Stimulated activated naive CD8-positive, alpha-beta T cell treated with anti-CD3 and anti-CD28 coated beads, Interleukin-15, Interleukin-2, amounts not matched to agents 100 ng/mL and 50 ng/mL, for 24 hours (primary cell): ENCODE results near the gene BCAS1.

Experiments used
- H3K27ac Mint-ChIP-seq: one replicate; pipeline ENCODE4 v1.8.0; 2021; ENCODE audit warnings: mild to moderate bottlenecking, mixed read lengths
- H3K27me3 Mint-ChIP-seq: one replicate; pipeline ENCODE4 v1.8.0; 2021; ENCODE audit warnings: mixed read lengths
- H3K36me3 Mint-ChIP-seq: one replicate; pipeline ENCODE4 v1.8.0; 2021; ENCODE audit warnings: low read depth, mixed read lengths
- H3K4me1 Mint-ChIP-seq: one replicate; pipeline ENCODE4 v1.8.0; 2021; ENCODE audit warnings: low read depth, mixed read lengths
- H3K4me3 Mint-ChIP-seq: one replicate; pipeline ENCODE4 v1.8.0; 2021; ENCODE audit warnings: mild to moderate bottlenecking, mixed read lengths
- H3K9me3 Mint-ChIP-seq: one replicate; pipeline ENCODE4 v1.8.0; 2021; ENCODE audit warnings: mixed read lengths

BCAS1 gene

DNA sequence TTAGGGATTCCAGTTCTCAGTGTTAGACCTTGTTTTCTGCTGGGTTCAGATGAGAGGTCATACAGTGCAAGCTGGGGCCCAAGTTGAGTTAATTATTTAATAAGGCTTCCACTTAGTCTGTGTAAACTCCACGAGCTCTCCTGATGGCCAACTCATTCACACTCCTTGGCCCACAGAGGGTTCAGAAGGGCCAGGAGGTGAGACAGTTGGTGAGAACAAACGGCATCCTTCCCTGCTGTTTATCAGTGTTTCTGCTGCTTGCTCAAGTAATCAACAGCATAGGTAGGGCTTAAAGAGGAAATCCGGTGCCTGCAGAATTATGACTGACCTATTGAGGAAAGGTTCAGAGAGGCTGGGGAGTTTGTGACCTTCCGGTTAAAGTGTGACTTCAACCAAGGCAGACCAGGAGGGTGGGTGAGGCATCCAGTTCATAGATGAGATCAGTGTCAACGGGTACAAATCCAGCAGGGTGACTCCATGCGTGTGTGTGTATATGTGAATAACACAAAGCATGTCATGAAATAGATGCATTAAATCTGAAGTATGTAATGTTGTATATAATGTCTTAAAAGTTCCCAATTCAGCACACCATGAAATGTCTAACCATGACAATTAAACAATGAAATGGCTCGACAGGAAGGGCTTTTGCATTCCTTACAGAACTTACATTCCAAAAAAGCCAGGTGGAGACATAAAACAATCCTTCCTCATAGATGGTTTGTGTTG, 37.4 kb upstream of the BCAS1 start:
- Mint-ChIP-seq H3K9me3 (no peaks in the 10 kb centered on the region), H3K27ac (no peak overlapping the region), H3K4me1 (no peaks in the 10 kb centered on the region), H3K27me3 (no peaks in the 10 kb centered on the region), H3K36me3 (no peaks in the 10 kb centered on the region), H3K4me3 (no peak overlapping the region)

DNA sequence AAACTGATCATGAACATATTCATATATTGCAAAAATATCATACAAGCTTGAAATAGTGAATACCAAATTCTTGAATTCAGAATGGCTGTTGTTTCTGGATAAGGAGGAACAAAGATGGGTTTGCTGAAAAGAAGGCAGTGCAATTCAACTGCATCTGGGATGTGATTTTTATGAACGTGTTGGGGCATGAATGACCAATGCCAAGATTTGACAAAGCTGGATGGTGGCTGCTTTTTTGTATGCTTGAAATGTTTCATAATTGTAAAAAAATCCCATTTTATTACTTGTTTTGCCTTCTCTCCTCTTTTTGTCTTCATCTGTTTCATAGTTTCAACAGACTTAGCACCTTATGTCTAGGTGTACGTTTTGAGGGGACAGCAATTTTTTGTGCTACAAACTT, 36.8 kb upstream of the BCAS1 start:
- Mint-ChIP-seq H3K9me3 (no peaks in the 10 kb centered on the region), H3K4me1 (no peaks in the 10 kb centered on the region), H3K27me3 (no peaks in the 10 kb centered on the region), H3K27ac (no peak overlapping the region), H3K4me3 (no peak overlapping the region), H3K36me3 (no peaks in the 10 kb centered on the region)

- H3K27ac Mint-ChIP-seq, result no peak overlapping the region
- H3K4me3 Mint-ChIP-seq, result no peak overlapping the region
- H3K36me3 Mint-ChIP-seq, result no peaks in the 10 kb centered on the region
- H3K27me3 Mint-ChIP-seq, result no peaks in the 10 kb centered on the region
- no peaks in the 10 kb centered on the region for H3K4me1 Mint-ChIP-seq
- H3K9me3 Mint-ChIP-seq, result no peaks in the 10 kb centered on the region
These were observed 35.8 kb upstream of the BCAS1 start for GRCh38 chr20:54106162-54106561.

DNA sequence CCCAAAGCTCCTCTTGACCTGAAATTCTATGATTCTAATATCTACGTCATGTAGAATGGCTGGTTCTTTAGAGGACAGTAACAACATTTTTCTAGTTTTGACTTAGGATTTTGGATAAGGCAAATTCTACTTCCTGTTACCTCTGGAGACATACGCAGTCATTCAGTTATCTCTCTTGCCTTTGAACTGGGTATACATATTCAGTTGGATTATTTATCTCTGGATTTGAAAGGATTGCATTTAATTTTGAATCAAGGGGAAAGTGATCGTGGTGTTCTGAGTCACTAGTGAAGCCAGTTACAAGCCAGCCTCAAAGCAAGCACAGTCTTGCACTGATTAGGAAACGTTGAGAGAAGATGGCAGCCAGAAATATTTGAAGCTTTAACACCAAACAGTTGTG, 35.3 kb upstream of the BCAS1 start:
- Mint-ChIP-seq H3K27ac (no peak overlapping the region), H3K4me3 (no peak overlapping the region), H3K4me1 (no peaks in the 10 kb centered on the region), H3K9me3 (no peaks in the 10 kb centered on the region), H3K27me3 (no peaks in the 10 kb centered on the region), H3K36me3 (no peaks in the 10 kb centered on the region)

GRCh38 chr20:54104781-54105180, 34.4 kb upstream of the BCAS1 start:
- Mint-ChIP-seq H3K4me1 (no peaks in the 10 kb centered on the region), H3K9me3 (no peaks in the 10 kb centered on the region), H3K36me3 (no peaks in the 10 kb centered on the region), H3K27ac (no peak overlapping the region), H3K4me3 (no peak overlapping the region), H3K27me3 (no peaks in the 10 kb centered on the region)

- H3K36me3 Mint-ChIP-seq, result no peaks in the 10 kb centered on the region
- no peak overlapping the region for H3K27ac Mint-ChIP-seq
- H3K9me3 Mint-ChIP-seq, result no peaks in the 10 kb centered on the region
- no peaks in the 10 kb centered on the region for H3K27me3 Mint-ChIP-seq
- H3K4me1 Mint-ChIP-seq, result no peaks in the 10 kb centered on the region
- no peak overlapping the region for H3K4me3 Mint-ChIP-seq
These were observed 33.6 kb upstream of the BCAS1 start for GRCh38 chr20:54103762-54104600.

DNA sequence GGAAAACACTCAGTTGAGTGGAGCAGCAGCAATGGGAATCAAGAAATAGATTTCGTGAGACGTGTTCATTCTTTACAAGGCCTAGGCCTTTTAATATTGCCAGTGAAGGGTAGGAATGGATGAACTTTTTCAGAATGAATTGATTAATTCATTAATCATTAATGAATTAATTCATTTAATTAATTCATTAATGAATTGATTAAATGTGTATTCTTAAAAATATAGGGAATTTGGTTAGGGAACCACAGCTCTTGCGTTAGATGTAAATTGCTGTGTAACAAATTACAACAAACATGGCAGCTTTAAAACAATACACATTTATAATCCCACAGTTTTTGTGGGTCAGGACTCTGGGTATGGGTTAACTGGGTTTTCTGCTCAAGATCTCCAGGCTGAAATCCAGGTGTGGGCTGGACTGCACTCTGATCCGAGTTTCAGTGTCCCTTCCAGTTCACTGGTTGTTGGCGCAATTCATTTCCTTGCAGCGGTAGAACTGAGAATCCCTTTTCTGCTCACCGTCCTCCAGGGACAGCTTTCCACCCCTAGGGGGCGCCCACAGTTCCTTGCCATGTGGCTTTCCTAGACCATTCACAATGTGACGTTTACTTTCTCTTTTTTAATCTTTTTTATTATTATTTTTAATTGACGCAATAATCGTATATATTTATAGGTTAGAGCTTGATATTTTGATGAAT, 32.8 kb upstream of the BCAS1 start:
- H3K36me3 Mint-ChIP-seq, result no peaks in the 10 kb centered on the region

DNA sequence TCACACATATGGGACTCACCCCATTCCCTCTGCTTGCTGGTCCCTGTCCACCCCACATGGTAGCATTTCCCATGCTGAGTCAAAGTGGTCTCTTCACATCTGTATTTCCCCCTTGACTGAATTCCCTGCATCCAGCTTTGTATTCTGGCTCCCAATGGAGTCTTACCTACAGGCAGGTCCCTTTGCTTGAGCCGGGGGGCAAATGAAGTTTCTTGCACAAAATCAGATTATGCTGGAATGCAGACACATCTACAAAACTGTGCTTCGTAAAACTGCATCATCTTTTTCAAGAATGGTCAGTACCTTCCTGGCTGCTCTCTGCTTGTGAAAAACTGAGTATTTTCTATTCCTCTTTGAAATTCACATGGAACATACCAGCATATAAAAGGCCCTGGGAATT, 32.1 kb upstream of the BCAS1 start:
- Mint-ChIP-seq H3K27me3 (no peaks in the 10 kb centered on the region), H3K36me3 (no peaks in the 10 kb centered on the region), H3K4me1 (no peaks in the 10 kb centered on the region), H3K9me3 (no peaks in the 10 kb centered on the region), H3K4me3 (no peak overlapping the region), H3K27ac (no peak overlapping the region)

More for the DNA sequence above, 32.8 kb upstream of the BCAS1 start:
- no peaks in the 10 kb centered on the region for H3K4me1 Mint-ChIP-seq
- no peaks in the 10 kb centered on the region for H3K27me3 Mint-ChIP-seq
- no peak overlapping the region for H3K27ac Mint-ChIP-seq
- no peaks in the 10 kb centered on the region for H3K9me3 Mint-ChIP-seq
- H3K4me3 Mint-ChIP-seq, result no peak overlapping the region

DNA sequence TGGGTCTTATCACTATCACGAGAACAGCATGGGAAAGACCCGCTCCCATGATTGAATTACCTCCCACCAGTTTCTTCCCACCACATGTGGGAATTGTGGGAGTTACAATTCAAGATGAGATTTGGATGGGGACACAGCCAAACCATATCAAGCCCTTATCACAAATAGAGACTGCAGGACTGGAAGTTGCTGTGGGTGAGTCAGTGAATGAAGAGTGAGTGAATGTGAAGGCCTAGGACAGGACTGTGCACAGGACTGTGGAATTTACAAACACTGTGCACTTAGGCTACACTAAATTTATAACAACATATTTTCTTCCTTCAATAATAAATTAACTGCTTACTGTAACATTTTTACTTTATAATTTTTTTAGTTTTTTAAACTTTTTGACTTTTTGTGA, 30.2 kb upstream of the BCAS1 start:
- Mint-ChIP-seq H3K36me3 (no peaks in the 10 kb centered on the region), H3K4me1 (no peaks in the 10 kb centered on the region), H3K27me3 (no peaks in the 10 kb centered on the region), H3K4me3 (no peak overlapping the region), H3K9me3 (no peaks in the 10 kb centered on the region), H3K27ac (no peak overlapping the region)

GRCh38 chr20:54099894-54100293, 29.5 kb upstream of the BCAS1 start:
- H3K4me1 Mint-ChIP-seq, result no peaks in the 10 kb centered on the region
- no peak overlapping the region for H3K4me3 Mint-ChIP-seq
- H3K9me3 Mint-ChIP-seq, result no peaks in the 10 kb centered on the region
- H3K36me3 Mint-ChIP-seq, result no peaks in the 10 kb centered on the region
- H3K27me3 Mint-ChIP-seq, result no peaks in the 10 kb centered on the region
- H3K27ac Mint-ChIP-seq, result no peak overlapping the region

DNA sequence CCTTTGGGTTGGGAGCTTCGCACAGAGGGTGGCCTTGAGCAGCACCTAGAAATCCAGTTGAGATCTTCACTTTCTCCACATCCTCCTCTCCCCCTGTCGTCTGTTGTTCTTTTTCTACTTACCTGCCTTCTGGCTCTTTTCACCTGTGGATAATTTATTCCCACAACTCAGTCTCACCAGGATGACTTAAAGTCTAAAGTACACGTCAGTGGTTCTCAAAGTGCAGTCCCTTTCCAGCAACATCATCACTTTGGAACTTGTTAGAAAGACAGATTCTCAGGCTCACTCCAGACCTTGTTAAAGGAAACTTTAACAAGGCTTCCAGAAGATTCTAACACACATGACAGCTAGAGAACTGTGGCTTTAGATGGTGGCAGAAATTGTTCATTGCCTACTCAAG, 27.7 kb upstream of the BCAS1 start:
- Mint-ChIP-seq H3K4me3 (no peak overlapping the region), H3K4me1 (no peaks in the 10 kb centered on the region), H3K27ac (no peak overlapping the region), H3K36me3 (no peaks in the 10 kb centered on the region), H3K9me3 (no peaks in the 10 kb centered on the region), H3K27me3 (no peaks in the 10 kb centered on the region)

GRCh38 chr20:54097236-54097529, 26.8 kb upstream of the BCAS1 start:
- no peaks in the 10 kb centered on the region for H3K36me3 Mint-ChIP-seq
- no peak overlapping the region for H3K27ac Mint-ChIP-seq
- no peak overlapping the region for H3K4me3 Mint-ChIP-seq
- no peaks in the 10 kb centered on the region for H3K9me3 Mint-ChIP-seq
- no peaks in the 10 kb centered on the region for H3K4me1 Mint-ChIP-seq
- H3K27me3 Mint-ChIP-seq, result no peaks in the 10 kb centered on the region

DNA sequence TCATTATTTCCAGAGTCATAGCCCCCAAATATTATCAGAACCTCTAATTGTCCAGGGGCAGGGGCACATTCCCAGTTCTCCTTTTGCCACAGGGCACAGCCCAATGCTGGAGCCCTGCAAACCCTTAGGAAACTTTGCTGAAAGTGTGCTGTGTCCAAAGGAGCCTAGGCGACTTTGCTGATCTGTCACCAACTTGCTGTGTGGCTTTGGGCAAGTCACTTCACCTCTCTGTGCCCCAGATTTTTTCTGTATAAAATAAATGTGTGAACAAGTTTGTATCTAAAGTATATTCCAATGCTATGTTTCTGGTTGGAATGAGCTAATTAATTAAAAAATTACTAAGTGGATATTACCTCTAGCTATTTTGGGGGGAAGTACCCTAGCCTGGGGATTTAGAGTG, 25.4 kb upstream of the BCAS1 start:
- no peaks in the 10 kb centered on the region for H3K27me3 Mint-ChIP-seq
- no peak overlapping the region for H3K27ac Mint-ChIP-seq
- H3K36me3 Mint-ChIP-seq, result no peaks in the 10 kb centered on the region
- H3K4me1 Mint-ChIP-seq, result no peaks in the 10 kb centered on the region
- no peak overlapping the region for H3K4me3 Mint-ChIP-seq
- H3K9me3 Mint-ChIP-seq, result no peaks in the 10 kb centered on the region

- no peaks in the 10 kb centered on the region for H3K36me3 Mint-ChIP-seq
- H3K27me3 Mint-ChIP-seq, result peaks cover 3% of the 10 kb centered on the region
- no peaks in the 10 kb centered on the region for H3K4me1 Mint-ChIP-seq
- H3K4me3 Mint-ChIP-seq, result no peak overlapping the region
- no peak overlapping the region for H3K27ac Mint-ChIP-seq
- H3K9me3 Mint-ChIP-seq, result no peaks in the 10 kb centered on the region
These were observed 23.8 kb upstream of the BCAS1 start for GRCh38 chr20:54094268-54094580.

DNA sequence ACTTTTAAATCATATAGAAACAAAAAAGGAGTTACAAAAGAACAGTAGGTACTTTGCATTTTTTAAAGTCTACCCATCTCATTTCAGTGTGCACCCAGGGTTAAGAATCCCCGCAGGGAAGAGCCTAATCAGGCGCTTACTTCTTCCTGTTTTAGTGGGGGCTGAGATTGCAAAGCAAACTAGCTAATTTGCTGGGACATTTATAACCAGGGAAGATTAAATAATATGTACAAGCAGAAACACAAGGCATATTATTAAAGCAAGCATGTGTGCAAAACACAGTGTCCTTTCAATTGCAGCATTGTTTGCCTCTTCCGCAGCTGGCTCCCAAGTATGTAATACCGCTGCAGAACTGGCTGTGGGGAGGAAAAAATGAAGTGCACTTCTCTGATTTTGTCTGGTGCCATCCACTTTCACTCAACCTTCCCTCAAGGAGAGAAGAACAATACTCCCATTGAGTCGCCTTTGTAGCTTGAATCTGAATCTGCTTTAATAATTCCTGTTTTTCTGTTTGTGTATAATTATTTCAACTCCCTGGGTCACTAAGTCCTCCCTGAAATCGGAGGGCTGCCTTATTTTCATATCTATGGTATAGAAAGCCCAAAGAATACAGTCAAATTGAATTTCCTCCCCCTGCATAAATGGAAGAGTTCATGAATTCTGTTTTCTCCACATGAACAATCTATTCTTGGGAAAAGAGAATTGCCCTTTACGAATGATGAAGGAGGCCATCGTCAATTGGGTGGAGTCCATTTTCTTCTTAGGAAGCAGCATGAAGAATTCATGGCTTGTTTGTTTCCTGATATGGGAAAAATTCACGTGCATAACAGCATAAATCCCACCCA, 23.3 kb upstream of the BCAS1 start:
- Mint-ChIP-seq H3K27me3 (peaks cover 3% of the 10 kb centered on the region), H3K27ac (no peak overlapping the region), H3K36me3 (no peaks in the 10 kb centered on the region), H3K9me3 (no peaks in the 10 kb centered on the region), H3K4me3 (no peak overlapping the region), H3K4me1 (no peaks in the 10 kb centered on the region)
